SK-N-SH (cell line): ENCODE measurements around the gene DPYSL4. TPM values are rescaled to one million over a fixed set of nuclear protein-coding genes. Genes with fewer than 3 reads are reported as not detected.

ENCODE experiments used
- CTCF ChIA-PET: fragments of 300-600, 350-600 bp; formaldehyde crosslinking; extraction: SDS; loops from one replicate; lab custom pipeline; 2021; lab: Yijun Ruan, JAX
- POLR2A ChIA-PET: fragments of 350-600 bp; sonication (Branson Sonifier 250); formaldehyde crosslinking; extraction: SDS; loops from one replicate; lab custom pipeline; 2020; ENCODE audit warnings: antibody characterized with exemption, inconsistent platforms; lab: Yijun Ruan, JAX
- DNase-seq: peaks from one replicate; pipeline ENCODE4 v3.0.0; 2012
- H2AFZ ChIP-seq: fragments of 200-600 bp; sonication (generic); 2 replicates; pipeline ENCODE4 v1.8.1; 2016; ENCODE audit warnings: antibody characterized with exemption, mild to moderate bottlenecking, low read depth
- H3F3A ChIP-seq: fragments of 200-600 bp; sonication (generic); replicated peaks from 2 replicates; pipeline ENCODE3; 2016; ENCODE audit warnings: antibody characterized with exemption, mild to moderate bottlenecking; ENCODE audit not compliant: insufficient read depth
- H3K27ac ChIP-seq, 2 experiments: fragments of 200-500 bp in 1 of 2; fragments of 200-600 bp in 1 of 2; sonication (Bioruptor generic) in 1 of 2; sonication (generic), shearing (Covaris generic) in 1 of 2; 2 replicates each; pipeline versions ENCODE4 v1.5.1 to v1.6.1; 2014 to 2016; ENCODE audit warnings: low read depth in 2 of 2, inconsistent platforms in 1 of 2, low read length in 1 of 2, mild to moderate bottlenecking in 1 of 2, mixed read lengths in 1 of 2
- H3K27me3 ChIP-seq: fragments of 200-600 bp; sonication (generic), shearing (Covaris generic); 2 replicates; pipeline ENCODE4 v1.6.1; 2016; ENCODE audit warnings: mixed run types; ENCODE audit not compliant: insufficient read depth
- H3K36me3 ChIP-seq, 2 experiments: fragments of 200-500 bp in 1 of 2; fragments of 200-600 bp in 1 of 2; sonication (Bioruptor generic) in 1 of 2; sonication (generic) in 1 of 2; replicated peaks in 1 of 2; 2 replicates each; pipeline versions ENCODE3 to v1.5.1; 2014 to 2016; ENCODE audit warnings: low read length in 1 of 2, mild to moderate bottlenecking in 1 of 2; ENCODE audit not compliant: insufficient read depth in 2 of 2, control insufficient read depth in 1 of 2
- H3K4me1 ChIP-seq, 2 experiments: fragments of 200-500 bp in 1 of 2; fragments of 200-600 bp in 1 of 2; sonication (Bioruptor generic) in 1 of 2; sonication (generic), shearing (Covaris generic) in 1 of 2; 2 replicates each; pipeline versions ENCODE4 v1.5.1 to v1.6.1; 2014 to 2016; ENCODE audit warnings: low read depth in 1 of 2, low read length in 1 of 2, mixed run types in 1 of 2; ENCODE audit not compliant: insufficient read depth in 2 of 2, control insufficient read depth in 1 of 2
- H3K4me2 ChIP-seq: fragments of 200-600 bp; sonication (generic), shearing (Covaris generic); 2 replicates; pipeline ENCODE4 v1.6.1; 2017; ENCODE audit warnings: mixed run types
- H3K4me3 ChIP-seq, 2 experiments: fragments of 200-500 bp in 1 of 2; fragments of 200-600 bp in 1 of 2; sonication (Bioruptor generic) in 1 of 2; sonication (generic), shearing (Covaris generic) in 1 of 2; 2 replicates each; pipeline versions ENCODE4 v1.5.1 to v1.8.1; 2014 to 2016; ENCODE audit warnings: low read depth in 2 of 2, inconsistent platforms in 1 of 2, low read length in 1 of 2, mild to moderate bottlenecking in 1 of 2, mixed read lengths in 1 of 2, moderate library complexity in 1 of 2
- H3K79me2 ChIP-seq: fragments of 200-600 bp; sonication (generic); 2 replicates; pipeline ENCODE4 v1.8.1; 2017; ENCODE audit warnings: mild to moderate bottlenecking; ENCODE audit not compliant: insufficient read depth
- H3K9ac ChIP-seq: fragments of 200-600 bp; sonication (generic); 2 replicates; pipeline ENCODE4 v1.6.1; 2017; ENCODE audit warnings: mixed run types
- H3K9me2 ChIP-seq: fragments of 200-600 bp; sonication (generic); 2 replicates; pipeline ENCODE4 v1.6.1; 2017; ENCODE audit warnings: mixed run types
- H3K9me3 ChIP-seq: fragments of 200-600 bp; sonication (generic); 2 replicates; pipeline ENCODE4 v1.6.1; 2017; ENCODE audit warnings: mixed run types, mild to moderate bottlenecking, moderate library complexity
- H4K20me1 ChIP-seq: fragments of 200-600 bp; sonication (generic); 2 replicates; pipeline ENCODE4 v1.6.1; 2017; ENCODE audit warnings: mild to moderate bottlenecking, mixed run types; ENCODE audit not compliant: insufficient read depth
- CTCF ChIP-seq: fragments of 200-600 bp; sonication (generic); IDR thresholded peaks from 2 replicates; pipeline ENCODE4 v1.6.1; 2017; ENCODE audit warnings: antibody characterized with exemption, mild to moderate bottlenecking, moderate library complexity
- EP300 ChIP-seq, 2 experiments: IDR thresholded peaks; 2 replicates each; pipeline versions ENCODE4 v1.4.0 to v1.6.1; 2012; ENCODE audit warnings: borderline replicate concordance in 1 of 2, low read depth in 1 of 2, low read length in 1 of 2
- EZH2phosphoT487 ChIP-seq: fragments of 200-600 bp; sonication (generic); IDR thresholded peaks from 2 replicates; pipeline ENCODE4 v1.6.1; 2017; ENCODE audit warnings: low read depth, mixed run types, mild to moderate bottlenecking, antibody characterized with exemption, moderate library complexity, borderline replicate concordance
- JUND ChIP-seq: IDR thresholded peaks from 2 replicates; pipeline ENCODE4 v1.4.0; 2012
- MAX ChIP-seq: IDR thresholded peaks from 2 replicates; pipeline ENCODE4 v1.4.0; 2012; ENCODE audit warnings: low read depth
- MEF2A ChIP-seq: IDR thresholded peaks from 2 replicates; pipeline ENCODE4 v1.4.0; 2012; ENCODE audit warnings: low read depth, borderline replicate concordance
- NFIC ChIP-seq: IDR thresholded peaks from 2 replicates; pipeline ENCODE4 v1.4.0; 2012; ENCODE audit warnings: borderline replicate concordance
- NRF1 ChIP-seq: IDR thresholded peaks from 2 replicates; pipeline ENCODE4 v1.6.1; 2012; ENCODE audit warnings: low read depth, mild to moderate bottlenecking, low read length
- PBX3 ChIP-seq: IDR thresholded peaks from 2 replicates; pipeline ENCODE4; 2012
- POLR2AphosphoS5 ChIP-seq: IDR thresholded peaks from 2 replicates; pipeline ENCODE4 v1.6.1; 2012; ENCODE audit warnings: low read depth, low read length
- RAD21 ChIP-seq: IDR thresholded peaks from 2 replicates; pipeline ENCODE4 v1.6.1; 2012; ENCODE audit warnings: mild to moderate bottlenecking, low read length
- RCOR1 ChIP-seq: fragments of 150-350 bp; IDR thresholded peaks from 2 replicates; pipeline ENCODE4 v1.6.1; 2017; ENCODE audit warnings: antibody characterized with exemption, low read length
- RFX5 ChIP-seq: IDR thresholded peaks from 2 replicates; pipeline ENCODE4 v1.6.1; 2012; ENCODE audit warnings: mild to moderate bottlenecking, improper control_type of control experiment, low read length
- SIN3A ChIP-seq: IDR thresholded peaks from 2 replicates; pipeline ENCODE4 v1.6.1; 2012; ENCODE audit warnings: low read depth, mild to moderate bottlenecking, low read length, moderate library complexity, borderline replicate concordance
- TAF1 ChIP-seq: IDR thresholded peaks from 2 replicates; pipeline ENCODE4 v1.6.1; 2012; ENCODE audit warnings: low read depth, mild to moderate bottlenecking, low read length, moderate library complexity, borderline replicate concordance
- TEAD4 ChIP-seq: IDR thresholded peaks from 2 replicates; pipeline ENCODE4 v1.4.0; 2012; ENCODE audit warnings: mild to moderate bottlenecking, borderline replicate concordance; ENCODE audit not compliant: insufficient read depth
- USF1 ChIP-seq: IDR thresholded peaks from 2 replicates; pipeline ENCODE4 v1.4.0; 2012; ENCODE audit warnings: low read depth, borderline replicate concordance
- USF2 ChIP-seq: fragments of 150-350 bp; IDR thresholded peaks from 2 replicates; pipeline ENCODE4 v1.6.1; 2017; ENCODE audit warnings: antibody characterized with exemption, low read length, low read depth, borderline replicate concordance
- YY1 ChIP-seq: IDR thresholded peaks from 2 replicates; pipeline ENCODE4 v1.4.0; 2012; ENCODE audit warnings: low read depth, mild to moderate bottlenecking
- ZBTB33 ChIP-seq: IDR thresholded peaks from 2 replicates; pipeline ENCODE4 v1.4.0; 2012; ENCODE audit warnings: low read depth, borderline replicate concordance
- WGBS: methylation state at CpG from one replicate; pipeline ENCODE4 v1.1.6; 2017; ENCODE audit warnings: low lambda C conversion rate; 5-methylcytosine and 5-hydroxymethylcytosine counted together
- polyA plus RNA-seq, 3 experiments: library from polyadenylated mRNA; depleted of rRNA; stranded (reverse); fragments of >200 nt; gene quantifications; 2 replicates each; pipeline ENCODE4 v1.2.3, GENCODE V29; 2012

The DPYSL4 gene
- polyA plus RNA-seq, 1 of the 3 experiments (the other 2 are of a cell fraction) = 21.8 TPM

GRCh38 chr10:132168571-132169030, 18.1 kb upstream of the DPYSL4 start:
- Histone ChIP-seq H3K9me3 (no peaks in the 10 kb centered on the region), H4K20me1 (no peaks in the 10 kb centered on the region), H3K4me1 (peaks cover 0 to 6% of the 10 kb centered on the region in 2 experiments; a peak in 1 of 4 replicates), H3K4me3 (no peak overlapping the region), H3K9ac (no peak overlapping the region), H3K27ac (no peak overlapping the region), H3K4me2 (no peak overlapping the region), H3K79me2 (no peaks in the 10 kb centered on the region), H3K9me2 (no peaks in the 10 kb centered on the region), H3F3A (no peaks in the 10 kb centered on the region), H2AFZ (no peak overlapping the region), H3K36me3 (no peaks in the 10 kb centered on the region), H3K27me3 (no peaks in the 10 kb centered on the region)
- WGBS = 89% methylated on average over 5 of the region's 28 CpGs
- no peak for TF ChIP-seq TEAD4
- TF ChIP-seq NRF1 = no peak
- TF ChIP-seq RCOR1 = no peak
- no peak for TF ChIP-seq POLR2AphosphoS5
- TF ChIP-seq EP300 (IDR thresholded peaks at IDR 0.05; ENCODE audit: borderline replicate concordance in 1 of 2, low read depth in 1 of 2, low read length in 1 of 2) = no peak
- TF ChIP-seq MAX = no peak
- TF ChIP-seq USF1 = no peak
- TF ChIP-seq USF2 = no peak
- TF ChIP-seq NFIC = no peak
- no peak for TF ChIP-seq EZH2phosphoT487
- TF ChIP-seq MEF2A = no peak
- TF ChIP-seq CTCF = no peak
- no peak for TF ChIP-seq ZBTB33
- TF ChIP-seq SIN3A = no peak
- TF ChIP-seq JUND = no peak
- no peak for TF ChIP-seq RAD21
- no peak for TF ChIP-seq PBX3
- TF ChIP-seq RFX5 = no peak
- TF ChIP-seq TAF1 = no peak
- no peak for TF ChIP-seq YY1
- POLR2A ChIA-PET = no interaction called here
- CTCF ChIA-PET = interaction anchor here (1.3 kb wide), 1 partner anchor 12 kb away, joined by 5 read pairs; no protein-coding TSS in a partner anchor
- DNase-seq = no peak
